Neuronal stem cell (in vitro differentiated cells): ENCODE data around the gene GATAD2B.
A peak's percentile ranks its signal among the peaks of the same experiment; 100 is the strongest.

Experiments used
- DNase-seq: peaks from one replicate; pipeline ENCODE4 v3.0.0-alpha.2; 2013; ENCODE audit warnings: low spot score
- H2AFZ ChIP-seq: one replicate; pipeline ENCODE4 v1.6.1; 2013; ENCODE audit warnings: mild to moderate bottlenecking, low read length, inconsistent platforms
- H2AK5ac ChIP-seq: 2 replicates; pipeline ENCODE4 v1.6.1; 2013; ENCODE audit warnings: low read depth, mild to moderate bottlenecking, inconsistent platforms, low read length, moderate library complexity, mixed read lengths
- H2BK120ac ChIP-seq: 2 replicates; pipeline ENCODE4 v1.6.1; 2013; ENCODE audit warnings: low read depth, mild to moderate bottlenecking, inconsistent platforms, low read length, moderate library complexity, mixed read lengths
- H2BK12ac ChIP-seq: one replicate; pipeline ENCODE4 v1.6.1; 2013; ENCODE audit warnings: low read length, inconsistent platforms
- H2BK15ac ChIP-seq: 2 replicates; pipeline ENCODE4 v1.6.1; 2013; ENCODE audit warnings: mild to moderate bottlenecking, low read length, inconsistent platforms, mixed read lengths
- H2BK5ac ChIP-seq: one replicate; pipeline ENCODE4 v1.6.1; 2013; ENCODE audit warnings: inconsistent platforms, mild to moderate bottlenecking, low read length, moderate library complexity
- H3K14ac ChIP-seq: one replicate; pipeline ENCODE4 v1.6.1; 2013; ENCODE audit warnings: low read length, inconsistent platforms
- H3K18ac ChIP-seq: 2 replicates; pipeline ENCODE4 v1.6.1; 2013; ENCODE audit warnings: low read length, inconsistent platforms
- H3K23ac ChIP-seq: 2 replicates; pipeline ENCODE4 v1.6.1; 2013; ENCODE audit warnings: low read depth, mild to moderate bottlenecking, mixed read lengths, low read length, inconsistent platforms; ENCODE audit not compliant: poor library complexity
- H3K27ac ChIP-seq: replicated peaks from 3 replicates; pipeline ENCODE4 v1.5.1; 2013; ENCODE audit warnings: low read length, inconsistent platforms
- H3K27me3 ChIP-seq, 3 experiments: 2 replicates each; pipeline ENCODE4 v1.6.1; 2013; ENCODE audit warnings: low read length in 3 of 3, mild to moderate bottlenecking in 2 of 3, inconsistent platforms in 1 of 3, low read depth in 1 of 3, mixed read lengths in 1 of 3, moderate library complexity in 1 of 3; ENCODE audit not compliant: control insufficient read depth in 3 of 3, insufficient read depth in 3 of 3
- H3K36me3 ChIP-seq, 2 donors: replicated peaks in 1 of 2; 2 replicates each; pipeline ENCODE4 v1.6.1; 2013; ENCODE audit warnings: low read length in 2 of 2; ENCODE audit not compliant: control insufficient read depth in 2 of 2, insufficient read depth in 2 of 2
- H3K4ac ChIP-seq: 2 replicates; pipeline ENCODE4 v1.6.1; 2013; ENCODE audit warnings: inconsistent platforms, mild to moderate bottlenecking, low read length, moderate library complexity
- H3K4me1 ChIP-seq, 2 donors: 1 replicate in 1 of 2; 2 replicates in 1 of 2; pipeline ENCODE4 v1.6.1; 2013; ENCODE audit warnings: low read length in 2 of 2, low read depth in 1 of 2; ENCODE audit not compliant: control insufficient read depth in 2 of 2, insufficient read depth in 1 of 2
- H3K4me2 ChIP-seq: one replicate; pipeline ENCODE4 v1.6.1; 2013; ENCODE audit warnings: mild to moderate bottlenecking, low read length, inconsistent platforms; ENCODE audit not compliant: insufficient read depth, poor library complexity, severe bottlenecking
- H3K4me3 ChIP-seq, 2 donors: 2 replicates each; pipeline ENCODE4 v1.5.1; 2013; ENCODE audit warnings: low read length in 2 of 2, mild to moderate bottlenecking in 2 of 2, inconsistent platforms in 1 of 2, moderate library complexity in 1 of 2
- H3K79me1 ChIP-seq: one replicate; pipeline ENCODE4 v1.6.1; 2013; ENCODE audit warnings: low read depth, mild to moderate bottlenecking, inconsistent platforms, low read length, moderate library complexity
- H3K9ac ChIP-seq: one replicate; pipeline ENCODE4 v1.6.1; 2013; ENCODE audit warnings: mild to moderate bottlenecking, low read depth, low read length, inconsistent platforms; ENCODE audit not compliant: poor library complexity
- H3K9me3 ChIP-seq, 2 donors: replicated peaks in 1 of 2; 2 replicates each; pipeline versions ENCODE3 to v1.6.1; 2013; ENCODE audit warnings: low read length in 2 of 2, mild to moderate bottlenecking in 2 of 2, inconsistent platforms in 1 of 2, low read depth in 1 of 2, mixed read lengths in 1 of 2, moderate library complexity in 1 of 2; ENCODE audit not compliant: control insufficient read depth in 2 of 2, insufficient read depth in 1 of 2
- H4K8ac ChIP-seq: one replicate; pipeline ENCODE4 v1.6.1; 2013; ENCODE audit warnings: low read depth, mild to moderate bottlenecking, inconsistent platforms, low read length, moderate library complexity
- H4K91ac ChIP-seq: one replicate; pipeline ENCODE4 v1.6.1; 2013; ENCODE audit warnings: low read length, low read depth, mild to moderate bottlenecking, inconsistent platforms; ENCODE audit not compliant: poor library complexity
- WGBS, 2 donors: extraction: QIAGEN DNeasy Blood & Tissue Kit; methylation state at CpG; one replicate each; pipeline ENCODE4 v1.1.7; 2013; ENCODE audit warnings: missing lambda C conversion rate in 2 of 2, mixed read lengths in 1 of 2; ENCODE audit not compliant: insufficient read length in 2 of 2, insufficient replicate concordance in 1 of 2; ENCODE audit errors: extremely low coverage in 2 of 2; 5-methylcytosine and 5-hydroxymethylcytosine counted together

The GATAD2B gene

DNA sequence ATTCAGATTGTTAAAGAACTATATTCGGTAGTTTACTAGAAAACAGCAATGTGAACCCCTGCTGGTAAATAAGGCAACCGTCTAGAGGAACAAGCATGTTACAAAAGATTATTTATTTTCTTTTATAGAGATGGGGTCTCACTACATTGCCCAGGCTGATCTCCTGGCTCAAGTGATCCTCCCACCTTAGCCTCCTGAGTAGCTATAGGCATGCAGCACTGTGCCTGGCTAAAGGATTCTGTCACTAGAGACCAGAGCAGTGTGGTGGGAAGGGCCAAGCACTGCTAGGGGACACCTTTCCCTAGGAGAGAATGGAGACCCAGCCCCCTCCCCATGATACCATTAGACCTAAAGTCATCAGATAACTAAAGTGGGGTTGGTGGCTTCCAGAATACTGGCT is 118.7 kb downstream of the GATAD2B start:
- DNase-seq, result no peak
- Histone ChIP-seq H3K4me1 (no peaks in the 10 kb centered on the region), H3K4me3 (no peak overlapping the region), H3K9me3 (no peaks in the 10 kb centered on the region), H3K4me2 (no peak overlapping the region), H3K79me1 (no peaks in the 10 kb centered on the region), H3K36me3 (peaks cover 24 to 73% of the 10 kb centered on the region in 2 donors), H3K4ac (no peak overlapping the region), H3K27me3 (no peaks in the 10 kb centered on the region), H4K91ac (no peak overlapping the region), H2BK5ac (no peak overlapping the region), H3K27ac (no peak overlapping the region), H2BK120ac (no peak overlapping the region), H2BK15ac (no peak overlapping the region), H3K14ac (no peak overlapping the region), H2AFZ (no peak overlapping the region), H4K8ac (no peak overlapping the region), H3K9ac (no peak overlapping the region), H2AK5ac (no peak overlapping the region), H3K18ac (no peak overlapping the region), H3K23ac (no peak overlapping the region), H2BK12ac (no peak overlapping the region)
- WGBS, 2 donors, result no CpG with 5 or more reads among the region's 2 CpGs

GRCh38 chr1:153803470-153804056 is 119.2 kb downstream of the GATAD2B start:
- Histone ChIP-seq H2AFZ (no peak overlapping the region), H2BK15ac (no peak overlapping the region), H2BK120ac (no peak overlapping the region), H3K9me3 (no peaks in the 10 kb centered on the region), H3K4me3 (no peak overlapping the region), H3K4me2 (no peak overlapping the region), H3K79me1 (no peaks in the 10 kb centered on the region), H3K23ac (no peak overlapping the region), H2AK5ac (no peak overlapping the region), H2BK12ac (no peak overlapping the region), H3K27me3 (no peaks in the 10 kb centered on the region), H3K4ac (no peak overlapping the region), H3K36me3 (peaks cover 21 to 73% of the 10 kb centered on the region in 2 donors), H3K9ac (no peak overlapping the region), H3K14ac (no peak overlapping the region), H4K91ac (no peak overlapping the region), H2BK5ac (no peak overlapping the region), H3K4me1 (no peaks in the 10 kb centered on the region), H3K27ac (no peak overlapping the region), H4K8ac (no peak overlapping the region), H3K18ac (no peak overlapping the region)
- WGBS, 2 donors, result no CpG with 5 or more reads among the region's 3 CpGs
- no peak for DNase-seq

GRCh38 chr1:153801786-153802697 is 120.7 kb downstream of the GATAD2B start:
- H3K4ac ChIP-seq, result no peak overlapping the region
- DNase-seq, result no peak
- no peak overlapping the region for H2BK12ac ChIP-seq
- no peaks in the 10 kb centered on the region for H3K9me3 ChIP-seq
- H3K4me3 ChIP-seq, result peak overlapping the region in 1 of 2 donors; percentile 11
- H3K23ac ChIP-seq, result peak overlapping the region; percentile 13
- H2BK120ac ChIP-seq, result no peak overlapping the region
- H2BK15ac ChIP-seq, result no peak overlapping the region
- no peak overlapping the region for H3K18ac ChIP-seq
- WGBS, 2 donors, result no CpG with 5 or more reads among the region's 7 CpGs
- no peak overlapping the region for H3K4me2 ChIP-seq
- no peak overlapping the region for H2AK5ac ChIP-seq
- peaks cover 0 to 2% (median 0%) of the 10 kb centered on the region in 3 experiments for H3K27me3 ChIP-seq
- no peak overlapping the region for H2AFZ ChIP-seq
- H3K9ac ChIP-seq, result no peak overlapping the region
- H3K36me3 ChIP-seq, result peaks cover 13 to 69% of the 10 kb centered on the region in 2 donors
- no peak overlapping the region for H2BK5ac ChIP-seq
- H3K79me1 ChIP-seq, result no peaks in the 10 kb centered on the region
- H3K4me1 ChIP-seq, result peaks cover 0 to under 1% of the 10 kb centered on the region in 2 donors
- no peak overlapping the region for H4K91ac ChIP-seq
- no peak overlapping the region for H4K8ac ChIP-seq
- H3K14ac ChIP-seq, result no peak overlapping the region
- H3K27ac ChIP-seq, result no peak overlapping the region

DNA sequence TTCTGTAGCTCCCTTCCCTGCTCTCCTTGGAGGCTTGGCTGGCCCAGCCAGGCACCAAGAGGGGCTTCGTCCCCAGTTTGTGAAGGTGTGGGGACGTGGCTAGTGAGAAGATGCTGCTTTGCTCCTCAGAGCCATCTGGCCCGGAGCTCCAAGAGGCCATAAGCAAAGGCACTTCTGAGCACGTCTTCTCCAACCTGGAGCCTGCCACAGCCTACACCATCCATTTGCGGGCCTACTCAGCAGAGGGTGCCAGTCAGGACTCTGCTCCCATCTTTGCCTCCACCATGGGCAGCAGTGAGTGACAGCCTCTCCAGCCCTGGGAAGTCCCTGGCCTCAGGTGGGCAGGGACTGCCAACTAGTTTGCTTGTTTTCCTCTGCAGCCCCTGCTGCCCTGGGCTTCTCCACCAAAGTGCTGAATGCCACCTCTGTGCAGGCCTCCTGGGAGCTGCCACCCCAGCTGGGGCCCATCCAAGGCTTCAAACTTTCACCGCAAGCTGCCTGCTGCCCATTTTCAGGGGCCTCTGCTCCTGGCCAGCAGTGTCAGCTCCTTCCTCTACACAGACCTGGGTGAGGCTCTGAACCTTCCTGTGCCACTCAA is 121.6 kb downstream of the GATAD2B start:
- Histone ChIP-seq H2BK5ac (no peak overlapping the region), H2BK12ac (no peak overlapping the region), H3K79me1 (no peaks in the 10 kb centered on the region), H3K14ac (no peak overlapping the region), H4K91ac (no peak overlapping the region), H3K4me2 (no peak overlapping the region), H2BK120ac (no peak overlapping the region), H3K23ac (no peak overlapping the region), H3K18ac (no peak overlapping the region), H3K9me3 (no peaks in the 10 kb centered on the region), H3K27me3 (peaks cover 0 to 2% (median 0%) of the 10 kb centered on the region in 3 experiments), H2BK15ac (no peak overlapping the region), H3K27ac (no peak overlapping the region), H3K4me1 (peaks cover 3 to 10% of the 10 kb centered on the region in 2 donors), H2AK5ac (no peak overlapping the region), H3K4ac (no peak overlapping the region), H2AFZ (no peak overlapping the region), H4K8ac (no peak overlapping the region), H3K36me3 (peaks cover 12 to 71% of the 10 kb centered on the region in 2 donors), H3K9ac (no peak overlapping the region), H3K4me3 (no peak overlapping the region)
- no peak for DNase-seq
- WGBS, 2 donors, result no CpG with 5 or more reads among the region's 6 CpGs
